WTC11 (cell line): ENCODE data around the gene VWA3B. TPM values are rescaled to one million over a fixed set of nuclear protein-coding genes. Genes with fewer than 3 reads are reported as not detected.

Experiments used
- ATAC-seq: fragments of 200-7000 bp; cut with Tn5 transposase; 2 replicates; pipeline ENCODE4 v1.10.0; 2021; ENCODE audit warnings: mild to moderate bottlenecking, moderate library complexity
- CTCF ChIA-PET: fragments of 300-600 bp; sonication (Branson Sonifier 250); formaldehyde crosslinking; loops from one replicate; lab custom pipeline; 2021; ENCODE audit warnings: antibody characterized with exemption; lab: Charles Lee
- POLR2A ChIA-PET: fragments of 350-600 bp; sonication (Branson Sonifier 250); formaldehyde crosslinking; loops from one replicate; lab custom pipeline; 2021; ENCODE audit warnings: antibody characterized with exemption; lab: Charles Lee
- DNase-seq: peaks from one replicate; pipeline ENCODE4 v3.0.0; 2021; ENCODE audit warnings: low spot score
- H3K27ac Mint-ChIP-seq: 2 replicates; pipeline ENCODE4 v1.8.0; 2021; ENCODE audit warnings: mixed read lengths
- H3K27me3 Mint-ChIP-seq: 2 replicates; pipeline ENCODE4 v1.8.0; 2021; ENCODE audit warnings: low read depth, mild to moderate bottlenecking, moderate library complexity, mixed read lengths
- H3K36me3 Mint-ChIP-seq: 2 replicates; pipeline ENCODE4 v1.8.0; 2021; ENCODE audit warnings: mixed read lengths
- H3K4me1 Mint-ChIP-seq: 2 replicates; pipeline ENCODE4 v1.8.0; 2022; ENCODE audit warnings: mixed read lengths
- H3K4me3 Mint-ChIP-seq: 2 replicates; pipeline ENCODE4 v1.8.0; 2021; ENCODE audit warnings: mild to moderate bottlenecking, moderate library complexity, mixed read lengths
- H3K9me3 Mint-ChIP-seq: 2 replicates; pipeline ENCODE4 v1.8.0; 2021; ENCODE audit warnings: mixed read lengths
- ATF1 ChIP-seq: sonication (generic); formaldehyde crosslinking; IDR thresholded peaks from 2 replicates; pipeline ENCODE4 v1.8.1; 2023; ENCODE audit warnings: mild to moderate bottlenecking, moderate library complexity, missing genetic modification reagents
- CREB1 ChIP-seq: sonication (generic); formaldehyde crosslinking; IDR thresholded peaks from 2 replicates; pipeline ENCODE4 v1.8.0; 2023; ENCODE audit warnings: mild to moderate bottlenecking, missing genetic modification reagents
- JAZF1 ChIP-seq: fragments of 250-450 bp; sonication (Bioruptor Pico); IDR thresholded peaks from 2 replicates; pipeline ENCODE4 v1.9.0; 2021; ENCODE audit warnings: moderate library complexity, mild to moderate bottlenecking, inconsistent platforms
- NFATC4 ChIP-seq: fragments of 250-450 bp; sonication (Bioruptor Pico); IDR thresholded peaks from 2 replicates; pipeline ENCODE4 v1.9.0; 2021; ENCODE audit warnings: mild to moderate bottlenecking
- NFE2L1 ChIP-seq: sonication (generic); formaldehyde crosslinking; IDR thresholded peaks from 2 replicates; pipeline ENCODE4 v1.8.1; 2023; ENCODE audit warnings: missing genetic modification reagents
- NFYB ChIP-seq: sonication (generic); formaldehyde crosslinking; conservative IDR thresholded peaks from 2 replicates; pipeline ENCODE4 v1.8.0; 2022; ENCODE audit warnings: low read depth, missing genetic modification reagents
- RELA ChIP-seq: sonication (generic); formaldehyde crosslinking; IDR thresholded peaks from 2 replicates; pipeline ENCODE4 v1.8.1; 2022; ENCODE audit warnings: missing genetic modification reagents, mild to moderate bottlenecking, borderline replicate concordance
- TEAD1 ChIP-seq: sonication (generic); formaldehyde crosslinking; IDR thresholded peaks from 2 replicates; pipeline ENCODE4 v1.8.0; 2022; ENCODE audit warnings: mild to moderate bottlenecking, missing genetic modification reagents
- ZBTB21 ChIP-seq: sonication (generic); formaldehyde crosslinking; IDR thresholded peaks from 2 replicates; pipeline ENCODE4 v1.8.1; 2023; ENCODE audit warnings: mild to moderate bottlenecking, missing genetic modification reagents, borderline replicate concordance
- ZNF396 ChIP-seq: fragments of 250-450 bp; sonication (Bioruptor Pico); IDR thresholded peaks from 2 replicates; pipeline ENCODE4 v1.8.0; 2021; ENCODE audit warnings: mild to moderate bottlenecking, moderate library complexity, borderline replicate concordance
- total RNA-seq: library from RNA; stranded (reverse); gene quantifications from 3 replicates; pipeline ENCODE4 v1.2.3, GENCODE V29; 2021
- TF ChIP-seq, protein P1 (sequence below): sonication (generic); formaldehyde crosslinking; IDR thresholded peaks from 2 replicates; pipeline ENCODE4 v1.8.0; 2022; ENCODE audit warnings: missing genetic modification reagents
- TF ChIP-seq, protein P2 (sequence below): sonication (generic); formaldehyde crosslinking; IDR thresholded peaks from 2 replicates; pipeline ENCODE4 v1.8.0; 2022; ENCODE audit warnings: mild to moderate bottlenecking, missing genetic modification reagents
- TF ChIP-seq, protein P3 (sequence below): sonication (generic); formaldehyde crosslinking; IDR thresholded peaks from 2 replicates; pipeline ENCODE4 v1.8.1; 2023; ENCODE audit warnings: mild to moderate bottlenecking, missing genetic modification reagents
- TF ChIP-seq, protein P4 (sequence below): sonication (generic); formaldehyde crosslinking; IDR thresholded peaks from 2 replicates; pipeline ENCODE4 v1.8.1; 2022; ENCODE audit warnings: missing genetic modification reagents, borderline replicate concordance
- TF ChIP-seq, protein P5 (sequence below): sonication (generic); formaldehyde crosslinking; IDR thresholded peaks from 2 replicates; pipeline ENCODE4 v1.8.1; 2022; ENCODE audit warnings: low read depth, missing genetic modification reagents, borderline replicate concordance

The VWA3B gene
- total RNA-seq, 1 experiment from 2014 or later, result not detected

DNA sequence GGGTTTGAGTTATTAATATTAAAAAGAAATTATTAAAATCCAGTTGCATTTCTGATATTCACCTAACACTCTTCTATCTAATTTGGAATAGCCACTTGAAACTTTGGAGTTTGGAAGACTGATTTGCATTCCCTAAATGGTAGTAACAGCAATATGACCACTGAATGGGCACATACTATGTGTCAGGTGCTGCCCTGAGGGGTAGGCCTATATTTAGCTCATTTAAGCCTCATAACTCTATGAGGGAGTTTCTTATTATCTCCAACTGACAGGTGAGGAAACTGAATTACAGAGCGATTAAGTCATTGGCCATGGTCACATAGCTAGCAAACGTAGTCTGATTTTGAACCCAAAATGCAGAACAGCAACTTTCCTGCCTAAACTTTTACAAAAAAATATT lies 77.3 kb downstream of the VWA3B start:
- H3K36me3 Mint-ChIP-seq, result no peaks in the 10 kb centered on the region
- H3K27ac Mint-ChIP-seq, result no peak overlapping the region
- no peaks in the 10 kb centered on the region for H3K4me1 Mint-ChIP-seq
- no peaks in the 10 kb centered on the region for H3K27me3 Mint-ChIP-seq
- ChIA-PET CTCF (no interaction called here), POLR2A (no interaction called here)
- TF ChIP-seq, protein P1, sequence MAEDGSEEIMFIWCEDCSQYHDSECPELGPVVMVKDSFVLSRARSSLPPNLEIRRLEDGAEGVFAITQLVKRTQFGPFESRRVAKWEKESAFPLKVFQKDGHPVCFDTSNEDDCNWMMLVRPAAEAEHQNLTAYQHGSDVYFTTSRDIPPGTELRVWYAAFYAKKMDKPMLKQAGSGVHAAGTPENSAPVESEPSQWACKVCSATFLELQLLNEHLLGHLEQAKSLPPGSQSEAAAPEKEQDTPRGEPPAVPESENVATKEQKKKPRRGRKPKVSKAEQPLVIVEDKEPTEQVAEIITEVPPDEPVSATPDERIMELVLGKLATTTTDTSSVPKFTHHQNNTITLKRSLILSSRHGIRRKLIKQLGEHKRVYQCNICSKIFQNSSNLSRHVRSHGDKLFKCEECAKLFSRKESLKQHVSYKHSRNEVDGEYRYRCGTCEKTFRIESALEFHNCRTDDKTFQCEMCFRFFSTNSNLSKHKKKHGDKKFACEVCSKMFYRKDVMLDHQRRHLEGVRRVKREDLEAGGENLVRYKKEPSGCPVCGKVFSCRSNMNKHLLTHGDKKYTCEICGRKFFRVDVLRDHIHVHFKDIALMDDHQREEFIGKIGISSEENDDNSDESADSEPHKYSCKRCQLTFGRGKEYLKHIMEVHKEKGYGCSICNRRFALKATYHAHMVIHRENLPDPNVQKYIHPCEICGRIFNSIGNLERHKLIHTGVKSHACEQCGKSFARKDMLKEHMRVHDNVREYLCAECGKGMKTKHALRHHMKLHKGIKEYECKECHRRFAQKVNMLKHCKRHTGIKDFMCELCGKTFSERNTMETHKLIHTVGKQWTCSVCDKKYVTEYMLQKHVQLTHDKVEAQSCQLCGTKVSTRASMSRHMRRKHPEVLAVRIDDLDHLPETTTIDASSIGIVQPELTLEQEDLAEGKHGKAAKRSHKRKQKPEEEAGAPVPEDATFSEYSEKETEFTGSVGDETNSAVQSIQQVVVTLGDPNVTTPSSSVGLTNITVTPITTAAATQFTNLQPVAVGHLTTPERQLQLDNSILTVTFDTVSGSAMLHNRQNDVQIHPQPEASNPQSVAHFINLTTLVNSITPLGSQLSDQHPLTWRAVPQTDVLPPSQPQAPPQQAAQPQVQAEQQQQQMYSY (CRISPR knock-in tag), result no peak
- TF ChIP-seq NFYB (CRISPR knock-in tag) (no peak), RELA (CRISPR knock-in tag) (no peak), NFATC4 (CRISPR knock-in tag) (no peak), TEAD1 (CRISPR knock-in tag) (no peak), JAZF1 (CRISPR knock-in tag) (no peak), NFE2L1 (CRISPR knock-in tag) (no peak), ATF1 (CRISPR knock-in tag) (no peak), ZBTB21 (no peak), ZNF396 (CRISPR knock-in tag) (no peak)
- TF ChIP-seq, protein P2, sequence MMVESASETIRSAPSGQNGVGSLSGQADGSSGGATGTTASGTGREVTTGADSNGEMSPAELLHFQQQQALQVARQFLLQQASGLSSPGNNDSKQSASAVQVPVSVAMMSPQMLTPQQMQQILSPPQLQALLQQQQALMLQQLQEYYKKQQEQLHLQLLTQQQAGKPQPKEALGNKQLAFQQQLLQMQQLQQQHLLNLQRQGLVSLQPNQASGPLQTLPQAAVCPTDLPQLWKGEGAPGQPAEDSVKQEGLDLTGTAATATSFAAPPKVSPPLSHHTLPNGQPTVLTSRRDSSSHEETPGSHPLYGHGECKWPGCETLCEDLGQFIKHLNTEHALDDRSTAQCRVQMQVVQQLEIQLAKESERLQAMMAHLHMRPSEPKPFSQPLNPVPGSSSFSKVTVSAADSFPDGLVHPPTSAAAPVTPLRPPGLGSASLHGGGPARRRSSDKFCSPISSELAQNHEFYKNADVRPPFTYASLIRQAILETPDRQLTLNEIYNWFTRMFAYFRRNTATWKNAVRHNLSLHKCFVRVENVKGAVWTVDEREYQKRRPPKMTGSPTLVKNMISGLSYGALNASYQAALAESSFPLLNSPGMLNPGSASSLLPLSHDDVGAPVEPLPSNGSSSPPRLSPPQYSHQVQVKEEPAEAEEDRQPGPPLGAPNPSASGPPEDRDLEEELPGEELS (CRISPR knock-in tag), result no peak
- TF ChIP-seq, protein P3, sequence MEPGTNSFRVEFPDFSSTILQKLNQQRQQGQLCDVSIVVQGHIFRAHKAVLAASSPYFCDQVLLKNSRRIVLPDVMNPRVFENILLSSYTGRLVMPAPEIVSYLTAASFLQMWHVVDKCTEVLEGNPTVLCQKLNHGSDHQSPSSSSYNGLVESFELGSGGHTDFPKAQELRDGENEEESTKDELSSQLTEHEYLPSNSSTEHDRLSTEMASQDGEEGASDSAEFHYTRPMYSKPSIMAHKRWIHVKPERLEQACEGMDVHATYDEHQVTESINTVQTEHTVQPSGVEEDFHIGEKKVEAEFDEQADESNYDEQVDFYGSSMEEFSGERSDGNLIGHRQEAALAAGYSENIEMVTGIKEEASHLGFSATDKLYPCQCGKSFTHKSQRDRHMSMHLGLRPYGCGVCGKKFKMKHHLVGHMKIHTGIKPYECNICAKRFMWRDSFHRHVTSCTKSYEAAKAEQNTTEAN (CRISPR knock-in tag), result no peak
- TF ChIP-seq, protein P4, sequence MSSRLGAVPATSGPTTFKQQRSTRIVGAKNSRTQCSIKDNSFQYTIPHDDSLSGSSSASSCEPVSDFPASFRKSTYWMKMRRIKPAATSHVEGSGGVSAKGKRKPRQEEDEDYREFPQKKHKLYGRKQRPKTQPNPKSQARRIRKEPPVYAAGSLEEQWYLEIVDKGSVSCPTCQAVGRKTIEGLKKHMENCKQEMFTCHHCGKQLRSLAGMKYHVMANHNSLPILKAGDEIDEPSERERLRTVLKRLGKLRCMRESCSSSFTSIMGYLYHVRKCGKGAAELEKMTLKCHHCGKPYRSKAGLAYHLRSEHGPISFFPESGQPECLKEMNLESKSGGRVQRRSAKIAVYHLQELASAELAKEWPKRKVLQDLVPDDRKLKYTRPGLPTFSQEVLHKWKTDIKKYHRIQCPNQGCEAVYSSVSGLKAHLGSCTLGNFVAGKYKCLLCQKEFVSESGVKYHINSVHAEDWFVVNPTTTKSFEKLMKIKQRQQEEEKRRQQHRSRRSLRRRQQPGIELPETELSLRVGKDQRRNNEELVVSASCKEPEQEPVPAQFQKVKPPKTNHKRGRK (CRISPR knock-in tag), result no peak
- TF ChIP-seq, protein P5, sequence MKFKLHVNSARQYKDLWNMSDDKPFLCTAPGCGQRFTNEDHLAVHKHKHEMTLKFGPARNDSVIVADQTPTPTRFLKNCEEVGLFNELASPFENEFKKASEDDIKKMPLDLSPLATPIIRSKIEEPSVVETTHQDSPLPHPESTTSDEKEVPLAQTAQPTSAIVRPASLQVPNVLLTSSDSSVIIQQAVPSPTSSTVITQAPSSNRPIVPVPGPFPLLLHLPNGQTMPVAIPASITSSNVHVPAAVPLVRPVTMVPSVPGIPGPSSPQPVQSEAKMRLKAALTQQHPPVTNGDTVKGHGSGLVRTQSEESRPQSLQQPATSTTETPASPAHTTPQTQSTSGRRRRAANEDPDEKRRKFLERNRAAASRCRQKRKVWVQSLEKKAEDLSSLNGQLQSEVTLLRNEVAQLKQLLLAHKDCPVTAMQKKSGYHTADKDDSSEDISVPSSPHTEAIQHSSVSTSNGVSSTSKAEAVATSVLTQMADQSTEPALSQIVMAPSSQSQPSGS (CRISPR knock-in tag), result no peak
- DNase-seq (no peak), ATAC-seq (no peak)
- H3K9me3 Mint-ChIP-seq, result no peaks in the 10 kb centered on the region
- H3K4me3 Mint-ChIP-seq, result no peak overlapping the region

DNA sequence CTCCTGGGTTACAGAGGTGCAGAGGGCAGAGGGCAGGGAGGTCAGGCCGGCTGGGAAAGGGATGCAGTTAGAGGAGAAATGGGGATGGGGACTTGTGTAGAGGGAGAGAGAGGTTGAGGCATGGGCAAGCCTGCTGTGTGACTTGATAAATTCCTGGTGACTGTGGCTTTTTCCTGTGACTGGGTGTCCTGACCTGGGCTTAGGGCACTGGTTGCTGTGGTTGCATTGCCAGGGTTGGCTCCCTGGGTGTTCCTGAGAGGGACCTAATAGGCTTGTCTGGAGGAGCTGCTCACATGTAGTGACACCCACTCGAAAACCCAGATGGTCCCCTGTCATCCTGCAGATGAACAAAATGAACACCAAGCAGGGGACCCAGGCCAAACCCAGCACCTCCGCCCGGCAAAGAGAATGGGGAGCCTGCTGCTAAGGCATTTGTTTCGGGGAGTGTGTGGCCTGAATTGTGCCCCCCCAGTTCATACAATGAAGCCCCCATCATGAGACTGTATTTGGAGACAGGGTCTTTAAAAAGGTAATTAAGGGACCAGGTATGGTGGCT lies 78.6 kb downstream of the VWA3B start:
- POLR2A ChIA-PET, result no interaction called here
- Mint-ChIP-seq H3K9me3 (no peaks in the 10 kb centered on the region), H3K4me3 (no peak overlapping the region)

More for the DNA sequence above, 78.6 kb downstream of the VWA3B start:
- H3K27me3 Mint-ChIP-seq, result no peaks in the 10 kb centered on the region
- ATAC-seq, result no peak
- H3K27ac Mint-ChIP-seq, result no peak overlapping the region
- no peaks in the 10 kb centered on the region for H3K36me3 Mint-ChIP-seq
- no peak for TF ChIP-seq CREB1
- no peaks in the 10 kb centered on the region for H3K4me1 Mint-ChIP-seq
- CTCF ChIA-PET, result no interaction called here
- no peak for DNase-seq
